HG02885 (cell line): Measurements from ENCODE around the gene CDH11.

Source experiments
- ATAC-seq: cut with Tn5 transposase; IDR thresholded peaks from one replicate; pipeline ENCODE4 v1.9.1; 2021; ENCODE audit warnings: mild to moderate bottlenecking; ENCODE audit not compliant: unreplicated experiment, poor library complexity

The CDH11 gene

DNA sequence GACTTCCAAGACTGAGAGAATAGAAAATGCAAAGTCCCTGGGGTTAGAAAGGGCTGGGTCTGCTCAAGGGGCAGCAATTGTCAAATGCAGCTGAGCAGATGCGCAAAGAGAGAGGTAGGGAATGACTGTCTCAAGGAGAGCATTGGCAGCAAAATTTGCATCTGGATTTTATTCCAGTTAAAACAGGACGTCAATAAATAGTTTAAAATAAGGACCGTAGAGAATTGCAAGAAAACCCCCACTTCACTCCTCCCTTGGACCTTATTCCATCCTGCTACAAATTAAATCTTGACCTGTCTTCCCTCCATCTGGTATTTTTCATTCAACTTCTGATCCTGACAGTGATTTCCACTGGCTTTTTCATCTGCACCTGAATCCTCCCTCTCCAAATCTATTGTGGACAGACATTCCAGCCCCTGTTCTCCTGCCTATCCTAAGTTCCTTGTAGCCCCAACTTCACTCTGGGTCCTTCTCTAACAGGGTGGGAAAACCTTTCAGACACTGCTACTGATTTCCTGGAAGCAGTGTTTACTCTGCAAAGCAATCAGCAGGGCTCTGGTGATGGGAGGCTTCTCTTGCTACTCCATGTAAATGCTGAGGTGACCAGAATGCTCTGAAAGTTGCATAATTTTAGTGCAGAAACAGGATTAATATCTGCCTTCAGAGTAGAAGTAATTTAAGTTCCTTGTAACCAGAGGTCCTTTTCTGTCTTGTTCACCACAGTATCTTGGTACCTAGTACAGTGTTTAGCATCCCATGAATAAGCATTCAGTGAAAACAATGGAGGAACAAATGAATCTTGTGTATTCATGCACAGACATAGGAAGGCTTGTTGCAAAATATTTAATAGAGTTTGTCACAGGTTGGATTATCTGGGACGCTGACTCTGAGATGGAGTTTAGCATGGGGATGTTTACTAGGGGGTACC is 79.2 kb downstream of the CDH11 start:
- ATAC-seq = no peak

DNA sequence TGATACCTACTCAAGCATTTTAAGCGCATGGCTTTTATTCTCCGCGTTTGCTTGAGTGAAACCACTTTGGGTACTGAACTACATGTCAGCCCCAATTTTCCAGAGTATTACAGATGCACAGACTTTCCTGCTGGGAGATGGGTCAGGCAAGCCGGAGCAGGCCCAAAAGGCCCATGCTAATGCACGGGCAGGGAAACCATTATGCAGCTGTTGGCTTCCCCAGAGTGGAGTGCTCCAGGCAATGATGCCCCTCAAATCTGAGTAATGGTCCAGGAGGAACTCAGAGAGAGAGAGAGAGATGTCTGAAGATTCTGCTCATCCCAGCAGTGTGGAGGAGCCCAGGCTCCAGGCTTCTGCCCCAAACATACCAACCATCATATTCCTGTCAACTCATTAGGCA is 80.2 kb downstream of the CDH11 start:
- no peak for ATAC-seq

DNA sequence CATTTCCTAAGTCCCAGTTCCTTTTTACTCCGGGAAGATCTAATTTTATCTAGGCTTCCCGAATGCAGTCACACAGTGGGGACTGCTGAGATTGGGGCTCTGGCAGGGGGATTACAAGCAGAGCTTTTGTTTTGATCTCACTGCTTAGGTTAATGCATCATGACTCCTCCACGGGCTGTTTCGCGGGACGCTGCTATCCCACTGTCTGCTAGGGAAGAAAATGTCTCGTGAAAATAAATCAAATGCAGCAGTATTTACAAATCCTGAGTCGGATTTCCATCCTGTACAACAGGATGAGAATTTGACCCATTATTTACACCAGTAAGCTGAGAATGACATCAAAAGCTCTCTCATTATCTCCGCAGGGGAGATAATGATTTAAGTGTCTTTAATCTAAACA is 83.8 kb downstream of the CDH11 start:
- ATAC-seq = no peak

DNA sequence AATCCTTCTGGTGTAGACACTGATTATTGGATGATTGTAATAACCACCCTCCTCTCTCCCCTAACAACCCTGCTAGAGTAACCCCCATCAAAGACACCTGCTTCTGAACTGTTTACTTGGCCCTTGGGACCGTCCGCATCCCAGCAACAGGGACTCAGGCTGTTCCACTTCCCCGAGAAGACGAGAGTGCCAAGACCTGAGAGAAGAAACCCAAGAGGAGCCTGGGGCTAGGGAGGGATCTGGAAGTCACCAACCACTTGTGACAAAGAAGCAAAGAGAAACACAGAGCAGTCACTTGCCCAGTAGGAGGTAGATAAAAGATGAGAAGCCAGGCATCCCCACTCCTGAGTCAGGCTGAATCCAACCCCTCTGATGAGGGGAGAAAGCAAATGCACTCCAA is 84.3 kb downstream of the CDH11 start:
- ATAC-seq = no peak

DNA sequence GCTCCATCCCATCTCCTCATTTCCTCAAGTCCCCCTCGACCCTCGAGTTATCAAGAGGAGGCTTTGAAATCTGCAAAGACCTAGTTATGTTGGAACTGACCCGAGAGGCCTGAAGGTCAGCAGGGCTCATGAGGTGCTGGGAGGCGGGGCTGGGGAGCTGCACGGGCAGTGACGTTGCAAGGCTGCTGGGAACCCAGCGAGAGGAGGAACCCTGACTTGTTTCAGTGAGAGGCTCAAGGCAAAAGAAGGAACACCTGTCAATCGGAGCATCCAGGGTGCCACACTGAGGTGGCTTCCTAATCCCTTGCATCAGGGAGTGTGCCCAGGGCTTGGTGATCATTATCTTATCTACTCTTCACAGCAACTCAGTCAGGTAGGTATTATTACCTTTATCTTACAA is 86.9 kb downstream of the CDH11 start:
- ATAC-seq = no peak

DNA sequence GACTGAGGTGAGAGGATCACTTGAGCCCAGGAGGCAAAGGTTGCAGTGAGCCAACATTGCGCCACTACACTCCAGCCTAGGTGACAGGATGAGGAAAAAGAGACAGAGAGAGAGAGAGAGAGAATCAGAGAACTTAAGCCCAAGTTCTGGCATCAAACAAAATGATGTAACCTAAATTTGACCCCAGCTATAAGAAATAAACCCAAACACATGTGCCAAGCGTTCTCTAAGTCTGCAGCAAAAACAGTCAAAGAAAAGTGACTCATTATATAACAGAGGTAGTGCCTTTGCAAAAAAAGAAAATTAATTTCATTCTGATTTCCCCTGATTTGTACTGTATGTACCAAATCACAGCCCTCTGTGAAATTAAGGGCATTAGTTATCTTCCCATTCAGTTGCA is 89.5 kb downstream of the CDH11 start:
- no peak for ATAC-seq

DNA sequence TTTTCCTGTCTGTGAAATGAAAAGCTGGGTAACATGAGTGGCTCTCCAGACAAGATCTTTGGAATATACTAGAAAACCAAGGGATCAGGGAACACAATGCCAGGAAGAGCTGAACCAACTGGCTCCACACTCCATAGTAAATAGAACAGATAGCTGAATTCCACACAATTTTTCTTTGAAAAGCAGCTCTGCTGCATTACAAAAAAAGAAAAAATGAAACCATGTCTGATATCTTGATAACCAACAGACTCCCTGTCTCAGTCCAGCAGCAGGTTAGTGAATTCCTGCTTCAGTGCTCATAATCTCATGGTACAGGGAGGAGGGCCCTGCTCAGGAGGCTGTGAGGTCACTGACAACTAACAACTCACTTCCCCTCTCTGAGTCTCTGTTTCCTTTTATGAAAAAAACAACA is 97.1 kb downstream of the CDH11 start:
- ATAC-seq = no peak

DNA sequence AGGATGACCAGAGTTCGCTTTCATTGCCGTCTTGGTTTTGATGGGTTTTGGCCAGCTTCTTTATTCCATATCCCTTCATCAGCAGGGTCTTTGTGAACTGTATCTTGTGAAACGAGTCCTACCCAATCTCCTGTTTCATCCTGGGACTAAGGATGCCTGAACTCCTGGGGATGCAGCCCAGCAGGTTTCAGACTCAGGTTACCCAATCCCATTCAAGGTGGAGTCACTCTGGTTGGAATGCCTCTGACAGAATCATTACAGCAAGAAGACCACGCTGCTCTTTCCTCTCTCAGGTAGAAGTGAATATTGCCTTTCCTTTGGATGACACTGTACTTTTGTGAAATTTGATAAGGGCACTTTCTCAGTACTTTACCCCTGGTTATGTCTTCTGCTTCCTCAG is 98.1 kb downstream of the CDH11 start:
- no peak for ATAC-seq

DNA sequence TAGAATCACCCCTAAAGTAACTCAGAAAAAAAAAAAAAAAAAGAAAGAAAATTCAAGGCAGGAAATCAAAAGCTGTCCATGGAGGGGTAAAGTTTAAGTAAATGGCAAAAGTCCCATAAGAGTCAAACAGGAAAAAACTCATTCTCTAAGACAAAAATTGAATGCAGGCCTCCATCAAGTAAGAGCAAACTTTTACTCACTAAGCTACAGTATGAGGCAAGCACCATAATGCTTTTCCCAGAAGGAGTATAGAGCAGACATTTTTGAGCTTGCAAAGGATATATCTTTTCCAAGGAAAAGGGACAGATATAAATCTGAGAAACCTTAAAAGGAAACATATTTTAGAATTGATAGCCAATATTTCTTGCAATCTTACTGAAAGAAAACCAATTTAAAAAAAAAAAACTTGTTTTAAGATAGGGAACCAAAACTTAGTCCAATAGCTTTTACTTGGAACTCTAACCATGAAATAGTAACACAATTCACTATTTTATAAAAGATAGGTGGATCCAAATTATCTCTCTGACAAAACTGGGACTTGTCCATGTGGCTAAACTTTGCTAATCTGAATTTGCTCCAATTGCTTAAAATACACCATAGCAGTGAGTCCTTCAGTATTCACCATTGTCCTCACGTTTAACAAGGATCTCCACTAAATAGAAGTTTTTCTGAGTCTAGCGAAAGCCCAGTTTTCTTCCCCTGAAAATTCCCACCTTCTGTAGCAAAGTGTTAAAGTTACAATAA is 99.8 kb downstream of the CDH11 start:
- ATAC-seq = no peak

DNA sequence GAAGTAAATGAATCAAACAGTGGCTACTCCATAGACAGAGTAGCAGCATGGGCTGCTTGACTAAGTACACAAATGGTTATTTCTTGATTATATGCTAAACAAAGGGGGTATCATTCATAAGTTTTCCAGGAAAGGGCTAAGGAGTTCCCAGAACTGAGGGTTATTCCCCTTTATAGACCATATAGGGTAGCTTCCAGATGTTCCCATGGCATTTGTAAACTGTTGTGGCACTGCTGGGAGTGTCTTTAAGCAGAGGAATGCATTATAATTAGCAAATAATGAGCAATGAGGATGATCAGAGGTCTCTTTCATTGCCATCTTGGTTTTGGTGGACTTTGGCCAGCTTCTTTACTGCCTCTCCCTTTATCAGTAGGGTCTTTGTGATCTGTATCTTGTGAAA is 105.1 kb downstream of the CDH11 start:
- no peak for ATAC-seq

DNA sequence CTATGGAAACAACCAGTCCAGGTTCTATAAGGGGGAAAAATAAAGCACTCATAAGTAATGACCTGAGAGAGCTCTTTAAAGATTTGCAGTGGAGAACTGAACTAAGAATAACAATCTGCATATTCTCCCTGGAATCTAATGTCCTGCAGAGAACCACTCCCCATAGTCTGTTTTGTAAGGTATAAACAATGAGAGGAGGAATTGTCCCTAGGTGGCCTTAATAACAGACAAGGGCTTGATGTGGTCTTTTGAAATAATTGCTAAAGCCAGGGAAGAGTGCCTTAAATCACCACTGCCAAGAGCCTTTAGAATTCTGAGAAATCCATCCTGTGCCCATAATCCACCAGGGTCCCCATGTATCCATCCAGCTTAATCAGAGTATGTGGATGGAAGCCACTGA is 106.3 kb downstream of the CDH11 start:
- ATAC-seq = no peak

DNA sequence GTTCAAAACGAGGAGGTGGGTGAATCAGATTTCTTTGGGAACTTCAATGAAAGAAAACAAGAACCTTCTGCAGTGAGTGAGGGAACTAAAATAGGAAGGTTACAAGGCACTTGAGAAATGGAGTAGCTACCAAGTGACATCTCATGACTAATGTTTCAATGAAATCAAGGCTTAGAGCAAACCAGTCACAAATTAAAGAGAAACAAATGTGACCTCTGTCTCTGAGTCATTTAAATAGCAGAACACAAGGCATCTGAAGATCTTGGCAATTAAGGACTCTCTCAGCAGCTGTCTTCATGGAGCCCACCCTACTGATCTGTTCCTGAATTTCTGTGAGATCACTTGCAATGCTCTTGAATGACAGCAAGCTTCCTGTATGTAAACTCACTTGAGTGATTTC is 109.5 kb downstream of the CDH11 start:
- ATAC-seq = no peak

DNA sequence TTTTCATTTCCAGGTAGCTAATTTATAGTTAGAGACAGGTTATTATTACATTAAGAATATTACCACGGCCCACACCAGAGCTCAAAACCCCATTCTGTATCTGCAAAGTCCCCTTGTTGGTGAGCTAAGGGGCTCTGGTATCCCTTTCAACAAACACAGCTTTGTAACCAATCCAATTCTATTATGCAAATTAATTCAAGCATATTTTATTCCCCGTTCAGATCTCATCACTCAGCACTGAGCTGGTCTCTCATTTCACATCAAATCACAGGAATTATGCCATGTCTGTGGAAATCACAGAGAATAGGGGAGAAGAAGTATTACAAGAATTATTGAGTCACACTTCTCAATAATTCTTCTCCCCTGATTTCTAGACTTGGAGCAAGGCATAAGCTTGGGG is 111.7 kb downstream of the CDH11 start:
- ATAC-seq = no peak

DNA sequence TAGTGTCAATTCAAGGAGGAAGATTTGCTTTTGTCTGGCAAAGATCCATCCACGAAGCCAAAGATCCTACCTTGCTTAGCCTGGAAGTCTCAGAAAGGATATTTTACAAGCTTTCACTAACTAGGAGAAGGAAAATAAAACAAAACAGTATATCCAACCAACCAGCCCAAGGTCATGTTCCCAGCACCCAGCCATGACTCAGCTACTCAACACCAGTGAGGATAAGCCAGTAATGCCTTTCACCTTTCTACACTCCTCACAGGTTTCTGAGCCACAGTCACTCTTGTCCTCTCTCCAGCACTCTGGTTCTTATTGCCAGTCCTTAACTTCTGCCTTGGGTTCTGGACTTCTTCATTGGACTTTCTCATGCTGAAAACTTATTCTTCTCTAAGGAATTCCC is 116.2 kb downstream of the CDH11 start:
- no peak for ATAC-seq

DNA sequence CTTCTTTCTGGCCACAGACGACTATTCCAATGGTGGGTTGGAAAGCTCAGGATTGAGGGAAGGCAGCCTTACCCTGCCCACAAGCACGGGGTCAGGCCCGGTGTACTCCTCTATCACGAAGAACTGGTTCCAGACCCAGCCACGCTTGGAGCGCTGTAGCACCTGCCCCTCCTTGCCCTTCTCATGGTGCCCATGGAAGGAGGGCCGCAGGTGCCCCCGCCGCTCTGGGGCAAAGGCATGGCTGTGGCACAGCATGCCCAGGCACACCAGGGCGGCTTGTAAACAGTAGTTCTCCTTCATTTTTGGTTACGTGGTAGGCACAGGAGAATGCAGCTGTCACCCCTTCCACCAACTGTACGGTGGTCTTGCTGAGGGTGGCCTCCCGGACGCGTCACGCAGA is 117.3 kb downstream of the CDH11 start:
- ATAC-seq = no peak

DNA sequence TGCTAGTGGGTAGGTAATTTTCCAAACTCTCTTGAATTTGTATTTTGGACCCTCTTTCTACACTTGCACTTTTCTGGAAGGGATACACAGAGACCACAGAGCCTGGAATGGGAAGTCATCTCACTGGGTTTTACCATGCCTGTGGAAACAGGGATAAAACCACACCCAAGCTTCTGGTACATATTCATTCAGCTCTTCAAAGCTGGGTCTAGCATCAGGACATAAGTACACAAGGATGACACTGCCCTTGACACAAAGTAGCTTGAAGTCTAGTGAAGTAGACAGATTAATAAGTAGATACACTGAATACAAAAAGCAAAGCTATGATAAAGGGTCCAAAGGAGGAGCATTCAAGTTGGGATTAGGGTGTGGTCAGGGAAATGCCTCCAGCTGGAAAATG is 118.2 kb downstream of the CDH11 start:
- no peak for ATAC-seq

DNA sequence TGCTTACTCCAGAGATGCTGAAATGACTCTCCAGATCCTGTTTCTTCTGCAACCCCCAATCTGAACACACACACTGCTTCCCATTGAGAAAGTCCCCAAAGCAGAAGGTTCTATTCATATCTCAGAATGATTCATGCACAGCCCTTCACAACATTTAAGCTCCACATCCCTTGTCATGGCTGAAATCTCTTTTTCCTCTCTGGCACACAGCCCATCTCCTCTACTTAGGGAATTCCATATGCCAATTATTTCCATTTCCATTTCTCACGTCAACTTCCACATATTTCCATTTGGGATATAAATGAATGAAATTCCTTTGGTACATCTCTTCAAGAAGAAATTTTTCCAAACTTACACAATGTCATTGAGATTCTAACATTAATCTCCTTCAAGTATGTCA is 119.6 kb downstream of the CDH11 start:
- ATAC-seq = no peak

DNA sequence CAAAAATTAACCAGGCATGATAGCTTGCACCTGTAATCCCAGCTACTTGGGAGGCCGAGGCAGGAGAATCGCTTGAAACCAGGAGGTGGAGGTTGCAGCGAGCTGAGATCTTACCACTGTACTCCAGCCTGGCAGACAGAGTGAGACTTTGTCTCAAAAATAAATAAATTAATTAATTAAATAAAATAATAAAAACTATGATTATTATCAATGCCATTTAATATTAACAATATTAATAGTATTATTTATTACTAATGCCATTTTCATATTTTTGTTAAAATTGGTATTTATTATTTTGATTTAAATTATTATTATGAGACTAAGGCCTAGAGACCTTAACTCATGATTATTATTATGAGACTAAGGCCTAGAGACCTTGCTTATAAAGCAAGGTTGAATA is 121.2 kb downstream of the CDH11 start:
- no peak for ATAC-seq

DNA sequence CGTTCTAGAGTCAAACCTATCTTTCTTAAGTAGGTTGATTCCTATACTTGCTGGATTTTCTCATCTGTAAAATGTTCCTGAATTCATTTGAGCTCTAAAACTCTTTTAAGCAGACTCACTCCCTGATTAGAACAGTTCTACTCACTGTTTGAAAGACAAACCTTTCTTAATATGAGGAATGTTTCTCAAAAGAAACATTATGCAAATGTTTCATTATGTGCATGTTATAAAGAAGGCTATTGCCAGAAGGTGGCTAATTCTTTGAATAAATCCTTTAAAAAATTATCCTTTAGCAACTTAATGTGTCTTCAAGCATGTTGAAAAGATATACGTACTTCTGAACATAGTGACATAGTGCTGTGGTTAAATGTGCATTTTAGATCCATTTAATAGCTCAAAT is 124.1 kb downstream of the CDH11 start:
- no peak for ATAC-seq

DNA sequence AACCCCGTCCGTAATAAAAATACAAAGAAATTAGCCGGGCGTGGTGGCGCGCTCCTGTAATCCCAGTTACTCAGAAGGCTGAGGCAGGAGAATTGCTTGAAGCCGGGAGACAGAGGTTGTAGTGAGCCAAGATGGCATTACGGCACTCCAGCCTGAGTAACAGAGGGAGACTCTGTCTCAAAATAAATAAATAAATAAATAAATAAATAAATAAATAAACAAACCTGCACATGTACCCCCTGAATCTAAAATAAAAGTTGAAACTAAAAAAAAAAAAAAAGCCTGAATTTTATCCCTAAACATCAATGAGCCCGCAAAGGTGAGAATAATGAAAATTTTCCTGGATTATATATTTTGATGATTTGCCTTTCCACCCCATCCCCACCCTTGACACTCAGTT is 124.7 kb downstream of the CDH11 start:
- no peak for ATAC-seq

DNA sequence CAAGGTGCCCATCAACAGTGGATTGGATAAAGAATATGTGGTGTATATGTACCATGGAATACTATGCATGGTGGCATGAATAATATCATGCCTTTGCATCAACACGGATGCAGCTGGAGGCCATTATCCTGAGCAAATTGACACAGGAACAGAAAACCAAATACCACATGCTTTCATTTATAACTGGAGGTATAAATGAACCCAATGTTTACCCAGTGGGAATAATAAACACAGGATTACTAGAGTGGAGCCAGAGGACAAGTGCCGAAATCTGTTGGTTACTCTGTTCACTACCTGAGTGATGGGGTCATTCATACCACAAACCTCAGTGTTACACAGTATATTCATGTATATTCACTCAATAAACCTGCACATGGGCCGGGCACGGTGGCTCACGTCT is 125.2 kb downstream of the CDH11 start:
- ATAC-seq = no peak

DNA sequence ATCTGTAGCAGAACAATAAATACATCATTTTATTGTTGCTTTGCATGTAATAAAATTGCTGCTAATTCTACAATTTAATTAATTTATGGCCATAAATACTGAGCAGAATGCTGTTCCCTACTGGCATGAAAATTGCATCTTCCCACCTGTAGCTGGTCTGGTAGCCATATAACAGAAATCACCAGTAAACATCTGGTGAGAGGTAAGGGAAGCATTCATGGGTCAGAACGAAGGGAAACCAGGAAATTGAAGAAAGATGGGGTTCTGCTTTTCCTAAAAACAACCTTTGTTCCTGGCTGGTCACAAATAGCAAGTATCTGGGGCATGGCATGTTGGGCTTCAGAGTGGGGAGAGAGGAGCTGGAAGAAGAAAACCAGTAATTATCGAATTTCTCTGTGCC is 128.4 kb downstream of the CDH11 start:
- no peak for ATAC-seq
